Fibroblast of villous mesenchyme (primary cell): ENCODE data around the gene POU2F1. TPM values are rescaled to one million over a fixed set of nuclear protein-coding genes. Genes with fewer than 3 reads are reported as not detected.

Experiments used
- DNase-seq: peaks from one replicate; pipeline ENCODE4 v3.0.0-alpha.2; 2010; ENCODE audit warnings: low read depth
- H3K4me3 ChIP-seq: 2 replicates; pipeline ENCODE4 v1.5.1; 2011; ENCODE audit warnings: low read depth, mild to moderate bottlenecking, low read length
- total RNA-seq: library from RNA; depleted of rRNA; stranded (reverse); fragments of >200 nt; gene quantifications from 2 replicates; pipeline ENCODE4 v1.2.3, GENCODE V29; 2012
- TF ChIP-seq, protein P1 (sequence below): IDR thresholded peaks from 2 replicates; pipeline ENCODE4 v1.5.1; 2012; ENCODE audit warnings: low read depth, mild to moderate bottlenecking, low read length; ENCODE audit not compliant: insufficient read depth

Gene POU2F1
- total RNA-seq, 1 donor: 6.9 TPM

GRCh38 chr1:167258858-167259257 lies 38.2 kb downstream of the POU2F1 start:
- TF ChIP-seq, protein P1, sequence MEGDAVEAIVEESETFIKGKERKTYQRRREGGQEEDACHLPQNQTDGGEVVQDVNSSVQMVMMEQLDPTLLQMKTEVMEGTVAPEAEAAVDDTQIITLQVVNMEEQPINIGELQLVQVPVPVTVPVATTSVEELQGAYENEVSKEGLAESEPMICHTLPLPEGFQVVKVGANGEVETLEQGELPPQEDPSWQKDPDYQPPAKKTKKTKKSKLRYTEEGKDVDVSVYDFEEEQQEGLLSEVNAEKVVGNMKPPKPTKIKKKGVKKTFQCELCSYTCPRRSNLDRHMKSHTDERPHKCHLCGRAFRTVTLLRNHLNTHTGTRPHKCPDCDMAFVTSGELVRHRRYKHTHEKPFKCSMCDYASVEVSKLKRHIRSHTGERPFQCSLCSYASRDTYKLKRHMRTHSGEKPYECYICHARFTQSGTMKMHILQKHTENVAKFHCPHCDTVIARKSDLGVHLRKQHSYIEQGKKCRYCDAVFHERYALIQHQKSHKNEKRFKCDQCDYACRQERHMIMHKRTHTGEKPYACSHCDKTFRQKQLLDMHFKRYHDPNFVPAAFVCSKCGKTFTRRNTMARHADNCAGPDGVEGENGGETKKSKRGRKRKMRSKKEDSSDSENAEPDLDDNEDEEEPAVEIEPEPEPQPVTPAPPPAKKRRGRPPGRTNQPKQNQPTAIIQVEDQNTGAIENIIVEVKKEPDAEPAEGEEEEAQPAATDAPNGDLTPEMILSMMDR: no peak
- DNase-seq: peak; percentile 56
- no peak overlapping the region for H3K4me3 ChIP-seq

- TF ChIP-seq, protein P1: no peak
- H3K4me3 ChIP-seq: no peak overlapping the region
- peak; percentile 3 for DNase-seq
Measured at GRCh38 chr1:167262836-167263235, 42.1 kb downstream of the POU2F1 start.

- no peak for DNase-seq
- TF ChIP-seq, protein P1: no peak
- H3K4me3 ChIP-seq: no peak overlapping the region
Measured at GRCh38 chr1:167263344-167263743, 42.7 kb downstream of the POU2F1 start.

GRCh38 chr1:167263819-167264464 lies 43.3 kb downstream of the POU2F1 start:
- H3K4me3 ChIP-seq: no peak overlapping the region
- no peak for DNase-seq

DNA sequence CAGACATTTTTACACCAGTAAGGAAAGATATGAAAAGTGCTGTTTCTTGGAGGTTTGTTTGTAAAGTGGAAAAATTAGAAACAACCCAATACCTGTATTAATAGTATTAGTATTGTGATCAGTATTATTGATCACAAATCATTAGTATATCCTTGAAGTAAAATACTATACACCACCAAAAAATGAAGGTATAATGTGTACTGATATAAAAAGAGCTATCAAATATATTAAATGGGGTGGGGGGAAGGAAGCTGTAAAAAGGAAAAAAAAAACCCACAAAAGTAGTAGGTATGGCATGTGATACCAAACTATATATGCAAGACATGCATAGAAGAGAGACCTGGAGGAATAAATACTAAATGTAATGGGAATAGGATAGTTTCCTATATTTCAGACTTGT lies 46.3 kb downstream of the POU2F1 start:
- TF ChIP-seq, protein P1: no peak
- no peak for DNase-seq

More at GRCh38 chr1:167263819-167264464, 43.3 kb downstream of the POU2F1 start:
- TF ChIP-seq, protein P1: no peak

GRCh38 chr1:167268347-167268787 lies 47.7 kb downstream of the POU2F1 start:
- TF ChIP-seq, protein P1: no peak
- DNase-seq: no peak

More for the DNA sequence above, 46.3 kb downstream of the POU2F1 start:
- no peak overlapping the region for H3K4me3 ChIP-seq

More at GRCh38 chr1:167268347-167268787, 47.7 kb downstream of the POU2F1 start:
- H3K4me3 ChIP-seq: no peak overlapping the region
